H1 (cell line): ENCODE results near the gene ASTN1. TPM values are rescaled to one million over a fixed set of nuclear protein-coding genes. Genes with fewer than 3 reads are reported as not detected.

Source experiments
- CTCF ChIA-PET: fragments of 300-600 bp; sonication (Branson Sonifier 250); formaldehyde crosslinking; loops from one replicate; lab custom pipeline; 2021; ENCODE audit not compliant: partially characterized antibody; lab: Charles Lee
- POLR2A ChIA-PET: fragments of 300-600 bp; sonication (Branson Sonifier 250); formaldehyde crosslinking; loops from one replicate; lab custom pipeline; 2021; ENCODE audit warnings: inconsistent platforms; ENCODE audit not compliant: partially characterized antibody; lab: Charles Lee
- DNase-seq, 2 experiments: peaks; one replicate each; pipeline versions ENCODE4 v3.0.0 to v3.0.0-alpha.2; 2010 to 2022; ENCODE audit warnings: low spot score in 2 of 2, low read depth in 1 of 2, mixed read lengths in 1 of 2
- FAIRE-seq: peaks from 2 replicates; lab custom pipeline; 2011; peaks lifted over from hg19 to GRCh38; lab: Jason Lieb, UNC
- H2AFZ ChIP-seq: 2 replicates; pipeline ENCODE4 v1.8.1; 2012; ENCODE audit warnings: low read length, inconsistent platforms
- H2AK5ac ChIP-seq: 2 replicates; pipeline ENCODE4 v1.6.1; 2013; ENCODE audit warnings: low read depth, low read length
- H2BK120ac ChIP-seq: replicated peaks from 2 replicates; pipeline ENCODE3; 2013; ENCODE audit warnings: low read depth, low read length, inconsistent platforms
- H2BK12ac ChIP-seq: 2 replicates; pipeline ENCODE4 v1.6.1; 2013; ENCODE audit warnings: low read depth, low read length
- H2BK15ac ChIP-seq: 2 replicates; pipeline ENCODE4 v1.6.1; 2013; ENCODE audit warnings: low read length
- H2BK20ac ChIP-seq: 2 replicates; pipeline ENCODE4 v1.6.1; 2013; ENCODE audit warnings: low read length
- H2BK5ac ChIP-seq: 2 replicates; pipeline ENCODE4 v1.6.1; 2013; ENCODE audit warnings: low read depth, low read length
- H3K14ac ChIP-seq: 2 replicates; pipeline ENCODE4 v1.6.1; 2013; ENCODE audit warnings: inconsistent platforms; ENCODE audit not compliant: insufficient read length
- H3K18ac ChIP-seq: 2 replicates; pipeline ENCODE4 v1.6.1; 2013; ENCODE audit warnings: low read length; ENCODE audit errors: extremely low read depth
- H3K23ac ChIP-seq: 2 replicates; pipeline ENCODE4 v1.6.1; 2013; ENCODE audit warnings: inconsistent platforms; ENCODE audit not compliant: insufficient read length
- H3K23me2 ChIP-seq: 2 replicates; pipeline ENCODE4 v1.6.1; 2013; ENCODE audit warnings: low read depth, low read length
- H3K27ac ChIP-seq: 2 replicates; pipeline ENCODE4 v1.6.1; 2011; ENCODE audit warnings: low read depth, low read length, inconsistent platforms
- H3K27me3 ChIP-seq, 4 experiments: replicated peaks in 1 of 4; 1 replicate in 1 of 4; 2 replicates in 3 of 4; pipeline versions ENCODE4 v1.6.1 to v1.8.1; 2011 to 2013; ENCODE audit warnings: low read length in 3 of 4, mild to moderate bottlenecking in 3 of 4, inconsistent platforms in 2 of 4, mixed read lengths in 2 of 4, moderate library complexity in 1 of 4; ENCODE audit not compliant: control insufficient read depth in 3 of 4, insufficient read depth in 3 of 4; ENCODE audit errors: extremely low read depth in 1 of 4
- H3K36me3 ChIP-seq, 4 experiments: 2 replicates each; pipeline versions ENCODE4 v1.6.1 to v1.8.1; 2011 to 2013; ENCODE audit warnings: mild to moderate bottlenecking in 4 of 4, low read length in 3 of 4, moderate library complexity in 2 of 4, control low read depth in 1 of 4, inconsistent platforms in 1 of 4; ENCODE audit not compliant: insufficient read depth in 4 of 4, control insufficient read depth in 2 of 4
- H3K4ac ChIP-seq: replicated peaks from 2 replicates; pipeline ENCODE3; 2013; ENCODE audit warnings: low read length, low read depth, mixed read lengths, inconsistent platforms; ENCODE audit not compliant: insufficient read length
- H3K4me1 ChIP-seq, 4 experiments: replicated peaks in 1 of 4; 1 replicate in 1 of 4; 2 replicates in 3 of 4; pipeline versions ENCODE4 v1.6.1 to v1.8.1; 2011 to 2013; ENCODE audit warnings: low read length in 3 of 4, inconsistent platforms in 2 of 4, mixed read lengths in 1 of 4; ENCODE audit not compliant: insufficient read depth in 4 of 4, control insufficient read depth in 3 of 4
- H3K4me2 ChIP-seq, 2 experiments: 2 replicates each; pipeline versions ENCODE4 v1.6.1 to v1.8.1; 2011 to 2013; ENCODE audit warnings: low read depth in 2 of 2, low read length in 2 of 2, control low read depth in 1 of 2, inconsistent platforms in 1 of 2, mild to moderate bottlenecking in 1 of 2; ENCODE audit not compliant: insufficient read depth in 1 of 2
- H3K4me3 ChIP-seq, 4 experiments: fragments of 200-600, 300-600 bp in 1 of 4; sonication (generic), shearing (Covaris generic), sonication (Bioruptor Twin) in 1 of 4; 2 replicates each; pipeline versions ENCODE4 v1.5.1 to v1.8.1; 2011 to 2016; ENCODE audit warnings: low read length in 4 of 4, low read depth in 3 of 4, control low read depth in 2 of 4, inconsistent platforms in 2 of 4, mild to moderate bottlenecking in 2 of 4, mixed read lengths in 1 of 4, moderate library complexity in 1 of 4; ENCODE audit not compliant: insufficient read depth in 2 of 4; ENCODE audit errors: extremely low read depth in 1 of 4
- H3K56ac ChIP-seq: replicated peaks from 2 replicates; pipeline ENCODE3; 2013; ENCODE audit warnings: low read depth, mild to moderate bottlenecking, mixed read lengths, low read length, inconsistent platforms; ENCODE audit not compliant: insufficient read length
- H3K79me1 ChIP-seq: 2 replicates; pipeline ENCODE4 v1.6.1; 2013; ENCODE audit warnings: low read depth, low read length, control low read depth
- H3K79me2 ChIP-seq, 2 experiments: 2 replicates each; pipeline versions ENCODE4 v1.6.1 to v1.8.1; 2012 to 2013; ENCODE audit warnings: low read length in 2 of 2, mild to moderate bottlenecking in 2 of 2, inconsistent platforms in 1 of 2; ENCODE audit not compliant: insufficient read depth in 2 of 2, control insufficient read depth in 1 of 2
- H3K9ac ChIP-seq, 4 experiments: replicated peaks in 1 of 4; 1 replicate in 1 of 4; 2 replicates in 3 of 4; pipeline versions ENCODE4 v1.6.1 to v1.8.1; 2011 to 2013; ENCODE audit warnings: low read depth in 3 of 4, low read length in 3 of 4, control low read depth in 2 of 4, mild to moderate bottlenecking in 2 of 4, moderate library complexity in 2 of 4, inconsistent platforms in 1 of 4; ENCODE audit errors: extremely low read depth in 1 of 4
- H3K9me3 ChIP-seq, 2 experiments: 2 replicates each; pipeline versions ENCODE4 v1.6.1 to v1.8.1; 2012 to 2013; ENCODE audit warnings: mild to moderate bottlenecking in 2 of 2, moderate library complexity in 2 of 2, control low read depth in 1 of 2, inconsistent platforms in 1 of 2, low read depth in 1 of 2, low read length in 1 of 2, mixed read lengths in 1 of 2; ENCODE audit not compliant: insufficient read depth in 2 of 2
- H4K20me1 ChIP-seq, 2 experiments: replicated peaks in 1 of 2; 2 replicates each; pipeline versions ENCODE3 to v1.8.1; 2011 to 2013; ENCODE audit warnings: inconsistent platforms in 2 of 2, low read length in 2 of 2, mild to moderate bottlenecking in 1 of 2; ENCODE audit not compliant: insufficient read depth in 2 of 2, control insufficient read depth in 1 of 2
- H4K5ac ChIP-seq: 2 replicates; pipeline ENCODE4 v1.6.1; 2013; ENCODE audit warnings: low read length, low read depth, mixed read lengths, inconsistent platforms; ENCODE audit not compliant: insufficient read length
- H4K8ac ChIP-seq: 2 replicates; pipeline ENCODE4 v1.8.0; 2013; ENCODE audit warnings: mild to moderate bottlenecking, moderate library complexity, low read length, inconsistent platforms; ENCODE audit not compliant: insufficient read depth; ENCODE audit errors: extremely low read depth
- H4K91ac ChIP-seq: replicated peaks from 2 replicates; pipeline ENCODE3; 2013; ENCODE audit warnings: low read length, mixed read lengths, inconsistent platforms; ENCODE audit not compliant: insufficient read length
- BRCA1 ChIP-seq: IDR thresholded peaks from 2 replicates; pipeline ENCODE4 v1.6.1; 2012; ENCODE audit warnings: low read depth, low read length, improper control_type of control experiment
- EGR1 ChIP-seq: IDR thresholded peaks from 2 replicates; pipeline ENCODE4 v1.6.1; 2011; ENCODE audit warnings: low read depth, low read length, borderline replicate concordance
- HDAC2 ChIP-seq, 2 experiments: fragments of 300-600 bp in 1 of 2; sonication (generic) in 1 of 2; IDR thresholded peaks; 2 replicates each; pipeline ENCODE4 v1.6.1; 2011 to 2012; ENCODE audit warnings: low read depth in 2 of 2, low read length in 2 of 2, mild to moderate bottlenecking in 2 of 2, moderate library complexity in 2 of 2, borderline replicate concordance in 1 of 2, inconsistent platforms in 1 of 2
- JUND ChIP-seq: IDR thresholded peaks from 2 replicates; pipeline ENCODE4 v1.6.1; 2011; ENCODE audit warnings: mild to moderate bottlenecking, improper control_type of control experiment, low read length
- MAX ChIP-seq: IDR thresholded peaks from 2 replicates; pipeline ENCODE4 v1.6.1; 2012; ENCODE audit warnings: inconsistent platforms
- NANOG ChIP-seq: IDR thresholded peaks from 2 replicates; pipeline ENCODE4 v1.6.1; 2011; ENCODE audit warnings: low read length, low read depth, mild to moderate bottlenecking, inconsistent platforms; ENCODE audit not compliant: insufficient read depth, poor library complexity, severe bottlenecking
- RNF2 ChIP-seq: fragments of 200-900, 300-1000 bp; sonication (generic); IDR thresholded peaks from 2 replicates; pipeline ENCODE4 v1.7.1; 2016; ENCODE audit warnings: borderline replicate concordance, low read depth, mild to moderate bottlenecking, antibody characterized with exemption, low read length; ENCODE audit not compliant: poor library complexity, severe bottlenecking; ENCODE audit errors: missing control alignments
- SAP30 ChIP-seq: fragments of 300-600 bp; sonication (generic); IDR thresholded peaks from 2 replicates; pipeline ENCODE4 v1.7.1; 2012; ENCODE audit warnings: low read length, moderate library complexity, mild to moderate bottlenecking, inconsistent platforms; ENCODE audit not compliant: insufficient read depth, insufficient replicate concordance
- SP1 ChIP-seq: IDR thresholded peaks from 2 replicates; pipeline ENCODE4 v1.6.1; 2011; ENCODE audit warnings: low read depth, low read length
- SP2 ChIP-seq: IDR thresholded peaks from 2 replicates; pipeline ENCODE4 v1.6.1; 2012; ENCODE audit warnings: mild to moderate bottlenecking, low read length, inconsistent platforms
- SP4 ChIP-seq: IDR thresholded peaks from 2 replicates; pipeline ENCODE4 v1.6.1; 2012; ENCODE audit warnings: low read length, inconsistent platforms
- TAF7 ChIP-seq: optimal IDR thresholded peaks from 2 replicates; pipeline ENCODE3; 2011; ENCODE audit warnings: low read depth, mild to moderate bottlenecking, inconsistent platforms, low read length, moderate library complexity, borderline replicate concordance
- WGBS, 2 experiments: shearing (Covaris generic) in 1 of 2; methylation state at CpG; one replicate each; pipeline versions ENCODE4 v1.1.6 to v1.1.7; 2013 to 2015; ENCODE audit warnings: low lambda C conversion rate in 2 of 2, mixed read lengths in 2 of 2, inconsistent platforms in 1 of 2, low coverage in 1 of 2, missing lambda C conversion rate in 1 of 2; ENCODE audit not compliant: insufficient replicate concordance in 2 of 2, insufficient coverage in 1 of 2, insufficient read length in 1 of 2; ENCODE audit errors: extremely low coverage in 1 of 2, missing lambda C conversion rate in 1 of 2; 5-methylcytosine and 5-hydroxymethylcytosine counted together
- polyA plus RNA-seq, 7 experiments: library from polyadenylated mRNA; depleted of rRNA in 3 of 7; stranded (reverse) in 5 of 7; unstranded in 2 of 7; fragments of >200 nt in 5 of 7; fragments of 200-250 nt in 2 of 7; gene quantifications; 1 replicate in 5 of 7; 2 replicates in 1 of 7; 4 replicates in 1 of 7; pipeline versions ENCODE4 v1.2.1 to v1.2.3, GENCODE V29; 2011 to 2013; ENCODE audit warnings: missing spikeins in 2 of 7, mixed read lengths in 2 of 7
- total RNA-seq: library from RNA; stranded (reverse); fragmentation: NEBNext Ultra II Directional; extraction: Animal tissue kit (Norgen Biotek cat#: 25700); gene quantifications from 2 replicates; pipeline ENCODE4 v1.2.1, GENCODE V29; 2021
- TF ChIP-seq, protein P1 (sequence below): IDR thresholded peaks from 2 replicates; pipeline ENCODE4 v1.6.1; 2012; ENCODE audit warnings: inconsistent platforms

Gene ASTN1
- total and polyA plus RNA-seq, 2 of the 8 experiments (the other 6 are each of a cell fraction or from before 2014, with no cell fraction given) = 2.9 to 4.1 TPM

DNA sequence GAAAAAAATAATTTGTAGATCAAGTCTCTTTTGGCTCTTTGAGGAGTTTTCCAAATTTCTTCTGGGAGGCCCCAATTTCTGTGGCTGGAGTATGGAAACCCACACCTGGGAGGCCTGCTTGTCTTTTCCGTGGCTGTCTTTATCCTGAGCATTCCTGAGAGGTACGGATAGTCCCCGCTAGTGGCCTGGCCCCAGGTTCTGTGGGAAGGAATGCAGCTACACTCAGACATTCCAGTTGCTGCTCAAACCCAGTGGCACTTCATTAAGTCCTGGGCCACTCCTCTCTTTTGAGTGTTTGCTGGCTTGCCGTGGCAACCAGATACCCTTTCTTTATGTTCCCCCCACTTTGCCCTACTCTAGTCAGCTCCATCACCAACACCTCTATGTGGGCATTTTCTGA is 310.4 kb downstream of the ASTN1 start:
- Histone ChIP-seq H2AFZ (no peak overlapping the region), H3K36me3 (no peaks in the 10 kb centered on the region), H4K20me1 (no peaks in the 10 kb centered on the region), H2BK120ac (no peak overlapping the region), H2AK5ac (no peak overlapping the region), H3K9ac (no peak overlapping the region), H3K4me1 (no peaks in the 10 kb centered on the region), H3K27ac (no peak overlapping the region), H3K56ac (no peak overlapping the region), H3K23ac (no peak overlapping the region), H2BK20ac (no peak overlapping the region), H3K79me2 (no peaks in the 10 kb centered on the region), H3K14ac (no peak overlapping the region), H2BK5ac (no peak overlapping the region), H4K91ac (no peak overlapping the region), H3K9me3 (no peaks in the 10 kb centered on the region), H3K27me3 (no peaks in the 10 kb centered on the region), H3K4ac (no peak overlapping the region), H4K8ac (no peak overlapping the region), H3K18ac (no peak overlapping the region), H3K23me2 (no peaks in the 10 kb centered on the region), H4K5ac (no peak overlapping the region), H3K4me3 (no peak overlapping the region), H2BK15ac (no peak overlapping the region), H2BK12ac (no peak overlapping the region), H3K79me1 (no peaks in the 10 kb centered on the region), H3K4me2 (no peak overlapping the region)
- POLR2A ChIA-PET = no interaction called here
- 94% methylated on average over 4 of the region's 4 CpGs; no CpG with 5 or more reads in 1 of the 2 experiments for WGBS, 2 experiments
- FAIRE-seq (no peak), DNase-seq (no peak)
- CTCF ChIA-PET = interaction anchor here (0.6 to 0.9 kb wide), 2 partner anchors 10 to 27 kb away, joined by 3 read pairs; no protein-coding TSS in a partner anchor
- TF ChIP-seq JUND (no peak), BRCA1 (no peak), RNF2 (no peak), SP1 (no peak), SP4 (no peak), SAP30 (no peak), SP2 (no peak), EGR1 (no peak), MAX (no peak), NANOG (no peak), HDAC2 (IDR thresholded peaks at IDR 0.05; ENCODE audit: borderline replicate concordance in 1 of 2, low read depth in 2 of 2, low read length in 2 of 2) (no peak), TAF7 (no peak)
- TF ChIP-seq, protein P1, sequence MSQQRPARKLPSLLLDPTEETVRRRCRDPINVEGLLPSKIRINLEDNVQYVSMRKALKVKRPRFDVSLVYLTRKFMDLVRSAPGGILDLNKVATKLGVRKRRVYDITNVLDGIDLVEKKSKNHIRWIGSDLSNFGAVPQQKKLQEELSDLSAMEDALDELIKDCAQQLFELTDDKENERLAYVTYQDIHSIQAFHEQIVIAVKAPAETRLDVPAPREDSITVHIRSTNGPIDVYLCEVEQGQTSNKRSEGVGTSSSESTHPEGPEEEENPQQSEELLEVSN = no peak
